Tibial nerve (tissue), 4 donors: ENCODE results near the gene HOXA1. TPM values are rescaled to one million over a fixed set of nuclear protein-coding genes. Genes with fewer than 3 reads are reported as not detected.

ENCODE experiments used
- DNase-seq, 2 donors: peaks; one replicate each; pipeline ENCODE4 v3.0.0-alpha.2; 2019; ENCODE audit warnings: low spot score in 2 of 2
- H3K27ac ChIP-seq, 4 donors: fragments of 200-600 bp; sonication (generic) in 3 of 4; one replicate each; pipeline ENCODE4 v1.5.1; 2017 to 2019; ENCODE audit warnings: mild to moderate bottlenecking in 1 of 4
- H3K27me3 ChIP-seq, 2 donors: fragments of 200-600 bp; sonication (generic) in 1 of 2; one replicate each; pipeline versions ENCODE4 v1.5.1 to v1.6.0; 2017 to 2019
- H3K36me3 ChIP-seq, 3 donors: fragments of 200-600 bp; sonication (generic); one replicate each; pipeline ENCODE4 v1.5.1; 2018 to 2019
- H3K4me1 ChIP-seq, 4 donors: fragments of 200-600 bp; sonication (generic) in 3 of 4; one replicate each; pipeline ENCODE4 v1.5.1; 2017 to 2019
- H3K4me3 ChIP-seq, 4 donors: fragments of 200-600 bp; sonication (generic) in 3 of 4; one replicate each; pipeline ENCODE4 v1.5.1; 2017 to 2019; ENCODE audit warnings: mild to moderate bottlenecking in 1 of 4, moderate library complexity in 1 of 4
- H3K9me3 ChIP-seq, 4 donors: fragments of 200-600 bp; sonication (generic) in 3 of 4; one replicate each; pipeline ENCODE4 v1.5.1; 2017 to 2019
- CTCF ChIP-seq, 5 experiments: fragments of 200-600 bp in 3 of 5; fragments of 450-650 bp in 2 of 5; sonication (generic) in 3 of 5; IDR thresholded peaks; one replicate each; pipeline ENCODE4 v1.5.1; 2016 to 2019; ENCODE audit warnings: antibody characterized with exemption in 5 of 5, mild to moderate bottlenecking in 3 of 5, moderate library complexity in 2 of 5
- EP300 ChIP-seq, 2 donors: sonication (generic); formaldehyde crosslinking; IDR thresholded peaks; one replicate each; pipeline ENCODE4 v1.6.1; 2017; ENCODE audit warnings: antibody characterized with exemption in 2 of 2, mild to moderate bottlenecking in 1 of 2
- POLR2A ChIP-seq, 2 donors: fragments of 450-650 bp; IDR thresholded peaks; one replicate each; pipeline ENCODE4 v1.6.1; 2017; ENCODE audit warnings: antibody characterized with exemption in 2 of 2, mild to moderate bottlenecking in 2 of 2, moderate library complexity in 2 of 2
- WGBS, 2 donors: methylation state at CpG; one replicate each; pipeline ENCODE4 v1.1.5; 2018; 5-methylcytosine and 5-hydroxymethylcytosine counted together
- total RNA-seq, 4 donors: library from RNA; depleted of rRNA; stranded (reverse); fragments of >200 nt; gene quantifications; one replicate each; pipeline ENCODE4 v1.1.0, GENCODE V29; 2016

The HOXA1 gene
- total RNA-seq, 4 donors from 2014 or later, result 0.44 to 2.1 (median 1.2) TPM

GRCh38 chr7:27112955-27113949 is 17.5 kb upstream of the HOXA1 start:
- H3K9me3 ChIP-seq, result no peaks in the 10 kb centered on the region
- TF ChIP-seq EP300 (IDR thresholded peaks at IDR 0.05), result no peak
- no peak for TF ChIP-seq POLR2A (IDR thresholded peaks at IDR 0.05)
- TF ChIP-seq CTCF (IDR thresholded peaks at IDR 0.05), result no peak
- peak overlapping the region; percentile 9 to 85 (median 80) for H3K27ac ChIP-seq
- H3K4me3 ChIP-seq, result peak overlapping the region; percentile 19 to 54 (median 34)
- peaks cover 0 to 78% (median 4%) of the 10 kb centered on the region in 4 donors for H3K4me1 ChIP-seq
- DNase-seq, result no peak
- WGBS, 2 donors, result 17 to 38% methylated on average over 32 to 40 of the region's 57 CpGs
- H3K36me3 ChIP-seq, result peaks cover 0 to 11% (median 0%) of the 10 kb centered on the region in 3 donors
- peaks cover 0 to 58% of the 10 kb centered on the region in 2 donors for H3K27me3 ChIP-seq

DNA sequence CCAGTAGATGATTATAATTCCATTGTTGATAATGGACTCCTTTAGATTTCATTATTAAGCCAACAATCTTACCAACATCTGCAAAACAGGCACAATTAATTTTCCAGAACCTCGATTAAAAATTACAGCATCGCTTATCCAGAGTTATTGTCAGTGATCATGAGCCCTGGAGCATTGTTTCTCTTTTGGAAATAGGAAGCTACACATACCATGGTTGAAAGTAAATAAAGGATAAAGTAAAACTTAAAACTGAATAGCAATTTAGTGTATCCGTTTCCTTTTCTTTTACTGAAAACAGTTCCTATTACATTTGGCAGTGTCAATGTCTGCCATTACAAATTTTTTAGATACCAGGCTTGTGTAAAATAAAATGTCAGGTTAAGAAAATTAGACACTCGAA is 16.6 kb upstream of the HOXA1 start:
- peaks cover 0 to 57% of the 10 kb centered on the region in 2 donors for H3K27me3 ChIP-seq
- H3K9me3 ChIP-seq, result no peaks in the 10 kb centered on the region
- H3K4me3 ChIP-seq, result no peak overlapping the region
- no peak for TF ChIP-seq POLR2A (IDR thresholded peaks at IDR 0.05)
- no peak for TF ChIP-seq EP300 (IDR thresholded peaks at IDR 0.05)
- TF ChIP-seq CTCF (IDR thresholded peaks at IDR 0.05), result no peak
- H3K4me1 ChIP-seq, result peaks cover 0 to 71% (median 4%) of the 10 kb centered on the region in 4 donors
- H3K36me3 ChIP-seq, result peaks cover 0 to 9% (median 0%) of the 10 kb centered on the region in 3 donors
- WGBS, 2 donors, result 57 to 65% methylated on average over 4 of the region's 4 CpGs
- DNase-seq, result no peak
- peak overlapping the region in 3 of 4 donors; percentile 21 to 85 (median 78) for H3K27ac ChIP-seq

DNA sequence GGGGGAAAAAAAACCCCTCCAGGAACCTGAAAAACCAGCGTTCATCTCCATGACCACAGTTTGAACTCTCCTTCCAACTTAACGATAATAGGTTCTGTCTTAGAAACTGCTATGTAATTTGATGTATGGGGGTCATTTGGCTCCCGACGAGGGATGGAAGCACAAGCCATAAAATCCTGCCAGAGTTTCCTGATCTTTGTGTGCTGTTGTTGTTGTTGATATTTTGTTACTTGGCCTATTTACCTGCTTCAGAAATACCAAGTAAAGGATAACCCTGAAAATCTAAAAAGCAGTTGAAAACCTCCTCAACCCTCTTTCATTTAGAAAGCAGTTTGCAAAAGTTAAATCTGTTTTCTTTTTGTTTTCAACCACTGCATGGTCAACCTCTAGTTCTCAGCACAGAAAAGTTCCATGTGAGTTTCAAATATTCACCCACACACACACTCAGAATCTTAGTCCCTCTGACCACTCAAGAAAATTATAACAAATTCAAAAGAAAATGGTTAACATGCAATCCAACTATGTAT is 16.0 kb upstream of the HOXA1 start:
- peaks cover 0 to 9% (median 0%) of the 10 kb centered on the region in 3 donors for H3K36me3 ChIP-seq
- H3K27ac ChIP-seq, result peak overlapping the region; percentile 21 to 78 (median 62)
- no peaks in the 10 kb centered on the region for H3K9me3 ChIP-seq
- no peak overlapping the region for H3K4me3 ChIP-seq
- no peak for DNase-seq
- WGBS, 2 donors, result 45 to 66% methylated on average over 4 of the region's 4 CpGs
- H3K4me1 ChIP-seq, result peaks cover 0 to 65% (median 4%) of the 10 kb centered on the region in 4 donors
- TF ChIP-seq POLR2A (IDR thresholded peaks at IDR 0.05), result no peak
- TF ChIP-seq EP300 (IDR thresholded peaks at IDR 0.05), result no peak
- TF ChIP-seq CTCF (IDR thresholded peaks at IDR 0.05), result no peak
- peaks cover 0 to 54% of the 10 kb centered on the region in 2 donors for H3K27me3 ChIP-seq

- H3K9me3 ChIP-seq, result no peaks in the 10 kb centered on the region
- peaks cover 0 to 60% of the 10 kb centered on the region in 2 donors for H3K27me3 ChIP-seq
- peak in 1 of 2 donors; percentile 46 for DNase-seq
- H3K4me1 ChIP-seq, result peaks cover 0 to 67% (median 4%) of the 10 kb centered on the region in 4 donors
- peak overlapping the region; percentile 33 to 77 (median 58) for H3K27ac ChIP-seq
- 41 to 53% methylated on average over 6 of the region's 6 CpGs for WGBS, 2 donors
- peak overlapping the region in 2 of 4 donors; percentile 6 to 16 for H3K4me3 ChIP-seq
- H3K36me3 ChIP-seq, result peaks cover 0 to 9% (median 0%) of the 10 kb centered on the region in 3 donors
- TF ChIP-seq EP300 (IDR thresholded peaks at IDR 0.05) (peak in 1 of 2 donors; percentile 50), POLR2A (IDR thresholded peaks at IDR 0.05) (no peak), CTCF (IDR thresholded peaks at IDR 0.05) (no peak)
Measured at GRCh38 chr7:27111042-27111750, 15.4 kb upstream of the HOXA1 start.
